SK-N-SH treated with all-trans-retinoic acid at 6 μM for 48 hours (cell line): ENCODE measurements around the gene TBL1X.

Experiments used
- ISL1 ChIP-seq: fragments of 250-450 bp; sonication (Bioruptor Pico); IDR thresholded peaks from 2 replicates; pipeline ENCODE4 v2.1.2; 2022; ENCODE audit warnings: mild to moderate bottlenecking, moderate library complexity
- RARB ChIP-seq: fragments of 250-450 bp; sonication (Bioruptor Pico); IDR thresholded peaks from 2 replicates; pipeline ENCODE4 v1.8.0; 2021; ENCODE audit warnings: mild to moderate bottlenecking, moderate library complexity
- TSHZ2 ChIP-seq: fragments of 250-450 bp; sonication (Bioruptor Pico); IDR thresholded peaks from 2 replicates; pipeline ENCODE4 v1.5.0; 2020; ENCODE audit warnings: mild to moderate bottlenecking, moderate library complexity
- ZFP3 ChIP-seq: fragments of 250-450 bp; sonication (Bioruptor Pico); IDR thresholded peaks from 2 replicates; pipeline ENCODE4 v1.5.0; 2020; ENCODE audit warnings: mild to moderate bottlenecking, moderate library complexity
- TF ChIP-seq, protein P1 (sequence below): fragments of 250-450 bp; sonication (Bioruptor Pico); IDR thresholded peaks from 2 replicates; pipeline ENCODE4 v1.8.0; 2020; ENCODE audit warnings: mild to moderate bottlenecking, moderate library complexity, borderline replicate concordance

- TF ChIP-seq, protein P1, sequence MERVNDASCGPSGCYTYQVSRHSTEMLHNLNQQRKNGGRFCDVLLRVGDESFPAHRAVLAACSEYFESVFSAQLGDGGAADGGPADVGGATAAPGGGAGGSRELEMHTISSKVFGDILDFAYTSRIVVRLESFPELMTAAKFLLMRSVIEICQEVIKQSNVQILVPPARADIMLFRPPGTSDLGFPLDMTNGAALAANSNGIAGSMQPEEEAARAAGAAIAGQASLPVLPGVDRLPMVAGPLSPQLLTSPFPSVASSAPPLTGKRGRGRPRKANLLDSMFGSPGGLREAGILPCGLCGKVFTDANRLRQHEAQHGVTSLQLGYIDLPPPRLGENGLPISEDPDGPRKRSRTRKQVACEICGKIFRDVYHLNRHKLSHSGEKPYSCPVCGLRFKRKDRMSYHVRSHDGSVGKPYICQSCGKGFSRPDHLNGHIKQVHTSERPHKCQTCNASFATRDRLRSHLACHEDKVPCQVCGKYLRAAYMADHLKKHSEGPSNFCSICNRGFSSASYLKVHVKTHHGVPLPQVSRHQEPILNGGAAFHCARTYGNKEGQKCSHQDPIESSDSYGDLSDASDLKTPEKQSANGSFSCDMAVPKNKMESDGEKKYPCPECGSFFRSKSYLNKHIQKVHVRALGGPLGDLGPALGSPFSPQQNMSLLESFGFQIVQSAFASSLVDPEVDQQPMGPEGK, result no peak
- TF ChIP-seq ISL1 (CRISPR knock-in tag), result no peak
- no peak for TF ChIP-seq RARB (CRISPR knock-in tag)
- TF ChIP-seq TSHZ2 (CRISPR knock-in tag), result no peak
- no peak for TF ChIP-seq ZFP3
These were observed 57.7 kb downstream of the TBL1X start for GRCh38 chrX:9522378-9523155.
